Measurements from ENCODE around the gene DAO. TPM values are rescaled to one million over a fixed set of nuclear protein-coding genes. Genes with fewer than 3 reads are reported as not detected.

DAO gene
- polyA plus RNA-seq, 4 donors = not detected

DNA sequence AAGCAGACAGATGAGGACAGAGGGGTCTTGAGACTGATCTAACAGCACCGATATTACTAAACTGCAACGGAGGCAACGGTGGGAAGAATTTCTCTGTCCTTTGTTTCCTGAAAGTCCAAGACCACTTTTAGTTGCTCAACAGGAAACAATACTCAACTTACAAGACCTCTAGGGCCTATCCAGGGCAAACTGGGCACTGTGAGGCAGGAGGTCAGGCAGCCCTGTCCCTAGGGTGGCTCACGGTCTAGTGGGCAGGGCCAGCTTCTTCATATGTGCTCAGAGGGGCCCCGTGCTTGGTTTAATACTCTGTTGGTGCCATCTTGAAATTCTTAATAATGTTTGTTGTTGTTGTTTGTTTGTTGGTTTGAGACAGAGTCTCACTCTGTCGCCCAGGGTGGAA lies 36.7 kb upstream of the DAO start:
- Histone ChIP-seq H3K4me1 (ENCODE audit: control insufficient read depth in 3 of 3, insufficient read depth in 2 of 3, low read depth in 1 of 3, low read length in 2 of 3) (peaks cover 0 to 9% (median 8%) of the 10 kb centered on the region in 3 donors), H3K4me3 (ENCODE audit: low read depth in 1 of 3, low read length in 3 of 3) (no peak overlapping the region), H3K27ac (ENCODE audit: low read depth in 1 of 3, low read length in 2 of 3) (no peak overlapping the region), H3K9me3 (ENCODE audit: control insufficient read depth in 2 of 2, insufficient read depth in 1 of 2, low read depth in 1 of 2, low read length in 1 of 2) (no peaks in the 10 kb centered on the region), H3K27me3 (ENCODE audit: control insufficient read depth in 3 of 3, insufficient read depth in 3 of 3, low read length in 3 of 3) (no peaks in the 10 kb centered on the region), H3K36me3 (ENCODE audit: control insufficient read depth in 3 of 3, insufficient read depth in 2 of 3, low read depth in 1 of 3, low read length in 3 of 3) (peaks cover under 1 to 56% (median 7%) of the 10 kb centered on the region in 3 donors)
- WGBS, 3 donors = 84 to 92% (median 91%) methylated on average over 6 of the region's 6 CpGs
- FAIRE-seq (no peak), DNase-seq (no peak)

DNA sequence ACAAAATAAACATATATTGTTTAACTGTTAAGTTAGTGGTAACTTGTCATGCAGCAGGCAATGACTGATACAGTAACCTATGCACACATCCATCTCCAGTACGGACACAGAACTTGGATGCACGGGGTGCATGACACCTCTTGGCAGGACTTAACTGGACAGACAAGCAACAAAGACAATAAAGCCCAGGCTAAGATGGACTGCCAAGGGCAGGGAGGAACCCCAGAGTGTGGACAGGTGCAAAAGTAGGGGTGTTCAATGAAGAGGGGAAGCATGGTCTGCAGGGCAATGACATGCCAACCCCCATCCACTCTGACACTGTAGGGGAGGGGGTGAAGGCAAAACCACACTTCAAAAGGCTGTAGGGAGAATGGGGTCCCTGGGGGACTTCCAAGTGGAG lies 34.2 kb upstream of the DAO start:
- H3K9me3 ChIP-seq (ENCODE audit: control insufficient read depth in 2 of 2, insufficient read depth in 1 of 2, low read depth in 1 of 2, low read length in 1 of 2) = no peaks in the 10 kb centered on the region
- 92 to 98% (median 95%) methylated on average over 2 of the region's 2 CpGs for WGBS, 3 donors
- DNase-seq (no peak), FAIRE-seq (no peak)
- H3K27me3 ChIP-seq (ENCODE audit: control insufficient read depth in 3 of 3, insufficient read depth in 3 of 3, low read length in 3 of 3) = no peaks in the 10 kb centered on the region
- no peak overlapping the region for H3K27ac ChIP-seq (ENCODE audit: low read depth in 1 of 3, low read length in 2 of 3)
- H3K4me3 ChIP-seq (ENCODE audit: low read depth in 1 of 3, low read length in 3 of 3) = no peak overlapping the region
- peaks cover 5 to 53% (median 7%) of the 10 kb centered on the region in 3 donors for H3K36me3 ChIP-seq (ENCODE audit: control insufficient read depth in 3 of 3, insufficient read depth in 2 of 3, low read depth in 1 of 3, low read length in 3 of 3)
- H3K4me1 ChIP-seq (ENCODE audit: control insufficient read depth in 3 of 3, insufficient read depth in 2 of 3, low read depth in 1 of 3, low read length in 2 of 3) = peaks cover 0 to under 1% (median 0%) of the 10 kb centered on the region in 3 donors

DNA sequence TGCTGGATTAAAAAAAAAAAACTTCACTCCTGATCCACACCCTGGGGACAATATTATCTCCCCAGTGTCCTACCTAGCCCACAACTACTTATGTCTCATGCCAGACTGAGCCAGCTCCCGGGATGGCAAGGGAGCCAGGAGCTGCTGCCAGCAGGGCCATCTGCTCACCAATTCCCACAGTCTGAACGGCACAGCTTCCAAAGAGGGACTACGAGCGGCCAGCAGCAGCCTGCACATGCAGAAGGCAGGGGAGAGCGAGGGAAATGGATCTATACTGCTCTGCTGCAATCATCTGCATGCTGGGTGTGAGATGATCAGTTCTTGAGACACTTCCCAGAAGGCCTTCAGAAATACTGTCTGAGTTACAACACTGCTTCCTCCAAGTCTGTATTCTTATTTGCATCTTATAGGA lies 33.6 kb upstream of the DAO start:
- Histone ChIP-seq H3K27ac (ENCODE audit: low read depth in 1 of 3, low read length in 2 of 3) (peak overlapping the region in 1 of 3 donors; percentile 61), H3K4me3 (ENCODE audit: low read depth in 1 of 3, low read length in 3 of 3) (no peak overlapping the region), H3K36me3 (ENCODE audit: control insufficient read depth in 3 of 3, insufficient read depth in 2 of 3, low read depth in 1 of 3, low read length in 3 of 3) (peaks cover 5 to 48% (median 7%) of the 10 kb centered on the region in 3 donors), H3K4me1 (ENCODE audit: control insufficient read depth in 3 of 3, insufficient read depth in 2 of 3, low read depth in 1 of 3, low read length in 2 of 3) (no peaks in the 10 kb centered on the region), H3K27me3 (ENCODE audit: control insufficient read depth in 3 of 3, insufficient read depth in 3 of 3, low read length in 3 of 3) (no peaks in the 10 kb centered on the region), H3K9me3 (ENCODE audit: control insufficient read depth in 2 of 2, insufficient read depth in 1 of 2, low read depth in 1 of 2, low read length in 1 of 2) (no peaks in the 10 kb centered on the region)
- DNase-seq = no peak
- no peak for FAIRE-seq
- WGBS, 3 donors = 58 to 70% (median 70%) methylated on average over 5 of the region's 5 CpGs

DNA sequence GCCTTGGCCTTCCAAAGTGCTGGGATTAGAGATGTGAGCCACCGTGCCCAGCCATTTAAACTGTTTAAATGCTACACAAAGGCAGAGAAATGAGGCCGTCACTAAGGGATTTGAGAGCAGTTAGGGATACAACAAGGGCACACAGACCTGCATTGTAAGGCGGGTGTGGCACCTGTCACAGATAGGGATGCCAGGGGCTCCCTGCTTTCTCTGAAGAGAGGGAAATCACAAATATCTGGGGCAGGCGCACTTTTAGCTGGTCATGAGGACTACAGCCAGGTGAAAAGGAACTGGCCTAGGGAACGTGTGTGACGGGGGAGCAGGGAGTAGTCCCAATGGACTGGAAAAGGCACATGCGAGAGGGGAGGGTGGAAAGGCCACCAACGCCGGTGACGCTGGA lies 32.2 kb upstream of the DAO start:
- Histone ChIP-seq H3K9me3 (ENCODE audit: control insufficient read depth in 2 of 2, insufficient read depth in 1 of 2, low read depth in 1 of 2, low read length in 1 of 2) (no peaks in the 10 kb centered on the region), H3K27me3 (ENCODE audit: control insufficient read depth in 3 of 3, insufficient read depth in 3 of 3, low read length in 3 of 3) (no peaks in the 10 kb centered on the region), H3K27ac (ENCODE audit: low read depth in 1 of 3, low read length in 2 of 3) (no peak overlapping the region), H3K36me3 (ENCODE audit: control insufficient read depth in 3 of 3, insufficient read depth in 2 of 3, low read depth in 1 of 3, low read length in 3 of 3) (peaks cover 5 to 53% (median 7%) of the 10 kb centered on the region in 3 donors), H3K4me3 (ENCODE audit: low read depth in 1 of 3, low read length in 3 of 3) (no peak overlapping the region), H3K4me1 (ENCODE audit: control insufficient read depth in 3 of 3, insufficient read depth in 2 of 3, low read depth in 1 of 3, low read length in 2 of 3) (no peaks in the 10 kb centered on the region)
- 93 to 96% (median 93%) methylated on average over 10 of the region's 10 CpGs for WGBS, 3 donors
- no peak for FAIRE-seq
- no peak for DNase-seq

DNA sequence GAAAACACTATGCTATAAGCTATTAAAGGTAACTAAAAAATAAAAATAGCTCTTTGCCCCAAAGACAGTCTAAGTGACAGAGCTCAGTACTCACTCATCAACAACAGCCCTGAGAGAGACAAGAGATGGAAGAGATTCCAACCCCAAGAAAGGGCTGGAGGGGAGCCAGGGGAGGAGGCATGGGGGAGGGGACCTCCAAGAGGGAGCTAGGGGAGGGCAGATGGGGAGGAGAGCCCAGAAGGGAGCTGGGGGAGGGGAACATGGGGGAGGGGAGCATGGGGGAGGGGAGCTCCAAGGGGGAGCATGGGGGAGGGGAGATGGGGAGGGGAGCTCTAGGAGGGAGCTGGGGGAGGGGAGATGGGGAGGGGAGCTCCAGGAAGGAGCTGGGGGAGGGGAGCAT lies 30.2 kb upstream of the DAO start:
- no peak overlapping the region for H3K27ac ChIP-seq (ENCODE audit: low read depth in 1 of 3, low read length in 2 of 3)
- no peak for DNase-seq
- H3K4me3 ChIP-seq (ENCODE audit: low read depth in 1 of 3, low read length in 3 of 3) = no peak overlapping the region
- no peaks in the 10 kb centered on the region for H3K4me1 ChIP-seq (ENCODE audit: control insufficient read depth in 3 of 3, insufficient read depth in 2 of 3, low read depth in 1 of 3, low read length in 2 of 3)
- no peak for FAIRE-seq
- peaks cover 5 to 49% (median 7%) of the 10 kb centered on the region in 3 donors for H3K36me3 ChIP-seq (ENCODE audit: control insufficient read depth in 3 of 3, insufficient read depth in 2 of 3, low read depth in 1 of 3, low read length in 3 of 3)
- no peaks in the 10 kb centered on the region for H3K9me3 ChIP-seq (ENCODE audit: control insufficient read depth in 2 of 2, insufficient read depth in 1 of 2, low read depth in 1 of 2, low read length in 1 of 2)
- H3K27me3 ChIP-seq (ENCODE audit: control insufficient read depth in 3 of 3, insufficient read depth in 3 of 3, low read length in 3 of 3) = no peaks in the 10 kb centered on the region

DNA sequence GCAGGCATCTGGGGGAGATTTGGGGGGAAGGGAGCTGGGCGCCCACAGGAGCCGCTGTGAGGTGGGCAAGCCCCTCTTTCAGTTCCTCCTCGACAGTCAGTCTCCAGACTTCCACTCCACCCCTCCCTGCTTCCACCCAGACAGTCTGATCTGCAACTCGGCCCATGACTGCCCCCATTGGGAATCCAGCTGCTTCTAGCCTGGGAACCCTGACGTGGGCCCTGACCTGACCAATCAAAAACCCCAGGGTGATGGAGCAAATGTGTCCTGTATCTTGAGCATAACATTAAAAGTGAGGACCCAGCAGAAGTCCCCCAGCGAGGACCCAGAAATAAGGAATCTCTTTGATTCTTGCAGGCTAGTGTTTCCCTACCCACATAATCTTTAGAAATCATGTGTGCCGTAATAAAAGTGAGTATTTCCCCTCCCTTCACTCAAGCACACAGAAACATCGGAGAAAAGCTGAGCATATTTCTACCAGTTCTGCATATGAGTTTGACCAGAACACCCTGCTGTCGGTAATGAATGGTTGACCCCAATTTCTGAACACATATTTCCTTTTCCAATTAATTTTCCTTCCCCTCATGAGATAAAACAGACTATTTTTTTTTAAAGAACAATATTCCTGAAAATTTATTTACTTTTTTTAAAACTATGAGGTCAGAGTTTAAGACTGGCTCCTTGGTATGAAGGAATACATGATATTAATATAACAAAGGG lies 28.9 kb upstream of the DAO start:
- Histone ChIP-seq H3K4me1 (ENCODE audit: control insufficient read depth in 3 of 3, insufficient read depth in 2 of 3, low read depth in 1 of 3, low read length in 2 of 3) (peaks cover 0 to 5% (median 0%) of the 10 kb centered on the region in 3 donors), H3K27me3 (ENCODE audit: control insufficient read depth in 3 of 3, insufficient read depth in 3 of 3, low read length in 3 of 3) (no peaks in the 10 kb centered on the region), H3K9me3 (ENCODE audit: control insufficient read depth in 2 of 2, insufficient read depth in 1 of 2, low read depth in 1 of 2, low read length in 1 of 2) (no peaks in the 10 kb centered on the region), H3K27ac (ENCODE audit: low read depth in 1 of 3, low read length in 2 of 3) (peak overlapping the region in 1 of 3 donors; percentile 52), H3K4me3 (ENCODE audit: low read depth in 1 of 3, low read length in 3 of 3) (no peak overlapping the region), H3K36me3 (ENCODE audit: control insufficient read depth in 3 of 3, insufficient read depth in 2 of 3, low read depth in 1 of 3, low read length in 3 of 3) (peaks cover 5 to 41% (median 7%) of the 10 kb centered on the region in 3 donors)
- FAIRE-seq = no peak
- 65 to 85% (median 81%) methylated on average over 7 to 9 of the region's 9 CpGs for WGBS, 3 donors
- no peak for DNase-seq

DNA sequence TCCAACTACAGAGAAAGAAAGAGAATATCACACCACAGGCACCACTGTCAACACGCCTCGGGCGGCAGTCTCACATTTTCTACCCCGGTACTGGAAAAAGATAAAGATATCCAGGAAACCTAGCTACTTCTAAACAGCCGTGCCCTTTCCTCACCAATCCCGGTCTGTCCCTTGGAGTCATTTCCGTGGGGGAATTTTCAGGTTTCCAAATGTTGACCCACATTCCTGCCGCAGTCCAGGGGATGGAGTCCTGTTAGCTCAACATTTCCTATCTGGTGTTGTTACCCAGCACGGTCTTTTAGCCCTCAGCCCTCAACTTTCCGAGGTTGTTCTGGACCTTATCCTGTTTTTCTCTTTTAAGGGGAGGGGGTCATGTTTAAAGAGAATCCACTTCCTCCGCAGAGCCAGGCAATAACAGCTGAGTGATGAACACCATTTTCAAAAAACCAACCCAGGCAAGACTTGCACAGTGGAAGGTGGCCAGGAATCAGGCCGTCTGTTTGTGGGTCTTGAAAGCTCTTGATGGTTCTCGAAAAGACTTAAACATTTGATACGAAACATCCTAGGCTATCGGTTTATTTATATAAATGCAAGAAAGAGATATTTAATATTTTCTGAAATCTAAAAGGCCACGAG lies 27.1 kb upstream of the DAO start:
- 69 to 87% (median 86%) methylated on average over 16 of the region's 16 CpGs for WGBS, 3 donors

DNA sequence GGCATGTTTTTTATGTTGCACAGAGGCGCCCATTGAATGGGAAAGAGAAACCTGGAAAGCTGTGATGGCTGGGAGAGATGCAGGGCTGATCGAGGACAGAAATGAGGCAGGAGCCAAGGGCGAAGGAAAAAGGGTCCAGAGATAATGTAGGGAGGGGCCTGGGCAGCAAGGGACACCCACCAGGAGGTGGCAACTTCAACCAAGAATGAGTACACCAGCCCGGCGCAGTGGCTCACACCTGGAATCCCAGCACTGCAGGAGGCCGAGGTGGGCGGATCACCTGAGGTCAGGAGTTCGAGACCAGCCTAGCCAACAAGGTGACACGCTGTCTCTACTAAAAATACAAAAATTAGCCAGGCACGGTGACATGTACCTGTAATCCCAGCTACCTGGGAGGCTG lies 26.5 kb upstream of the DAO start:
- WGBS, 3 donors = 86 to 93% (median 92%) methylated on average over 10 of the region's 10 CpGs
- Histone ChIP-seq H3K27me3 (ENCODE audit: control insufficient read depth in 3 of 3, insufficient read depth in 3 of 3, low read length in 3 of 3) (peaks cover 0 to 3% (median 0%) of the 10 kb centered on the region in 3 donors), H3K4me1 (ENCODE audit: control insufficient read depth in 3 of 3, insufficient read depth in 2 of 3, low read depth in 1 of 3, low read length in 2 of 3) (peaks cover 0 to 13% (median 0%) of the 10 kb centered on the region in 3 donors), H3K9me3 (ENCODE audit: control insufficient read depth in 2 of 2, insufficient read depth in 1 of 2, low read depth in 1 of 2, low read length in 1 of 2) (no peaks in the 10 kb centered on the region), H3K27ac (ENCODE audit: low read depth in 1 of 3, low read length in 2 of 3) (peak overlapping the region in 2 of 3 donors; percentile 32 to 76), H3K4me3 (ENCODE audit: low read depth in 1 of 3, low read length in 3 of 3) (no peak overlapping the region), H3K36me3 (ENCODE audit: control insufficient read depth in 3 of 3, insufficient read depth in 2 of 3, low read depth in 1 of 3, low read length in 3 of 3) (peaks cover 0 to 23% (median 2%) of the 10 kb centered on the region in 3 donors)
- FAIRE-seq (no peak), DNase-seq (no peak)

More for the DNA sequence above, 27.1 kb upstream of the DAO start:
- FAIRE-seq (no peak), DNase-seq (no peak)
- no peaks in the 10 kb centered on the region for H3K9me3 ChIP-seq (ENCODE audit: control insufficient read depth in 2 of 2, insufficient read depth in 1 of 2, low read depth in 1 of 2, low read length in 1 of 2)
- peak overlapping the region in 2 of 3 donors; percentile 36 to 74 for H3K27ac ChIP-seq (ENCODE audit: low read depth in 1 of 3, low read length in 2 of 3)
- peaks cover 2 to 27% (median 5%) of the 10 kb centered on the region in 3 donors for H3K36me3 ChIP-seq (ENCODE audit: control insufficient read depth in 3 of 3, insufficient read depth in 2 of 3, low read depth in 1 of 3, low read length in 3 of 3)
- peaks cover 0 to 10% (median 0%) of the 10 kb centered on the region in 3 donors for H3K4me1 ChIP-seq (ENCODE audit: control insufficient read depth in 3 of 3, insufficient read depth in 2 of 3, low read depth in 1 of 3, low read length in 2 of 3)
- no peak overlapping the region for H3K4me3 ChIP-seq (ENCODE audit: low read depth in 1 of 3, low read length in 3 of 3)
- no peaks in the 10 kb centered on the region for H3K27me3 ChIP-seq (ENCODE audit: control insufficient read depth in 3 of 3, insufficient read depth in 3 of 3, low read length in 3 of 3)
